Mesendoderm (in vitro differentiated cells): ENCODE data around the gene EPHA5.
A peak's percentile ranks its signal among the peaks of the same experiment; 100 is the strongest.

Experiments used
- DNase-seq: peaks from one replicate; pipeline ENCODE4 v3.0.0; 2013
- H2AK5ac ChIP-seq: 2 replicates; pipeline ENCODE4 v1.6.1; 2013; ENCODE audit warnings: low read length, inconsistent platforms
- H2BK120ac ChIP-seq: 2 replicates; pipeline ENCODE4 v1.6.1; 2013; ENCODE audit warnings: low read depth, mild to moderate bottlenecking, low read length, moderate library complexity, mixed read lengths
- H2BK15ac ChIP-seq: replicated peaks from 2 replicates; pipeline ENCODE4 v1.6.1; 2013; ENCODE audit warnings: low read depth, mild to moderate bottlenecking, moderate library complexity
- H2BK5ac ChIP-seq: 2 replicates; pipeline ENCODE4 v1.6.1; 2013; ENCODE audit warnings: low read length, inconsistent platforms
- H3K18ac ChIP-seq: 2 replicates; pipeline ENCODE4 v1.6.1; 2013; ENCODE audit warnings: mild to moderate bottlenecking, low read length, mixed read lengths
- H3K23ac ChIP-seq: one replicate; pipeline ENCODE4 v1.6.1; 2013; ENCODE audit warnings: low read length
- H3K27ac ChIP-seq: 2 replicates; pipeline ENCODE4 v1.5.1; 2013; ENCODE audit warnings: low read depth, mild to moderate bottlenecking, inconsistent platforms, low read length, moderate library complexity
- H3K27me3 ChIP-seq: 2 replicates; pipeline ENCODE4 v1.6.1; 2013; ENCODE audit warnings: low read length, control low read depth, mild to moderate bottlenecking, inconsistent platforms; ENCODE audit not compliant: insufficient read depth, poor library complexity
- H3K36me3 ChIP-seq: 2 replicates; pipeline ENCODE4 v1.6.1; 2013; ENCODE audit warnings: low read length, inconsistent platforms; ENCODE audit not compliant: control insufficient read depth, insufficient read depth
- H3K4ac ChIP-seq: one replicate; pipeline ENCODE4 v1.6.1; 2013; ENCODE audit warnings: low read depth, mild to moderate bottlenecking, low read length, moderate library complexity
- H3K4me1 ChIP-seq: 2 replicates; pipeline ENCODE4 v1.6.1; 2013; ENCODE audit warnings: low read depth, low read length, inconsistent platforms; ENCODE audit not compliant: control insufficient read depth
- H3K4me2 ChIP-seq: 2 replicates; pipeline ENCODE4 v1.6.1; 2013; ENCODE audit warnings: low read length
- H3K4me3 ChIP-seq: 2 replicates; pipeline ENCODE4 v1.5.1; 2013; ENCODE audit warnings: mild to moderate bottlenecking, low read length
- H3K56ac ChIP-seq: one replicate; pipeline ENCODE4 v1.6.1; 2013; ENCODE audit warnings: low read length
- H3K79me1 ChIP-seq: 2 replicates; pipeline ENCODE4 v1.6.1; 2013; ENCODE audit warnings: low read length, inconsistent platforms
- H3K79me2 ChIP-seq: 2 replicates; pipeline ENCODE4 v1.6.1; 2013; ENCODE audit warnings: mild to moderate bottlenecking, low read length; ENCODE audit not compliant: control insufficient read depth, insufficient read depth
- H3K9ac ChIP-seq: 2 replicates; pipeline ENCODE4 v1.6.1; 2013; ENCODE audit warnings: low read length, inconsistent platforms
- H4K5ac ChIP-seq: one replicate; pipeline ENCODE4 v1.6.1; 2013; ENCODE audit warnings: low read length
- H4K8ac ChIP-seq: one replicate; pipeline ENCODE4 v1.6.1; 2013; ENCODE audit warnings: low read depth, mild to moderate bottlenecking, control low read depth, low read length, moderate library complexity
- WGBS: extraction: QIAGEN DNeasy Blood & Tissue Kit; methylation state at CpG from one replicate; pipeline ENCODE4 v1.1.7; 2013; ENCODE audit warnings: low lambda C conversion rate, missing lambda C conversion rate; ENCODE audit not compliant: insufficient coverage; ENCODE audit errors: extremely low coverage; 5-methylcytosine and 5-hydroxymethylcytosine counted together

Gene EPHA5

GRCh38 chr4:65646136-65646535, 24.2 kb downstream of the EPHA5 start:
- no peaks in the 10 kb centered on the region for H3K4me1 ChIP-seq
- H3K36me3 ChIP-seq: no peaks in the 10 kb centered on the region
- no peak overlapping the region for H3K4me3 ChIP-seq
- no peak overlapping the region for H3K9ac ChIP-seq
- H3K27me3 ChIP-seq: no peaks in the 10 kb centered on the region
- H3K4me2 ChIP-seq: no peak overlapping the region
- DNase-seq: no peak
- no peaks in the 10 kb centered on the region for H3K79me1 ChIP-seq
- no peak overlapping the region for H2BK120ac ChIP-seq
- H2BK5ac ChIP-seq: no peak overlapping the region
- no peak overlapping the region for H3K23ac ChIP-seq
- H4K5ac ChIP-seq: no peak overlapping the region
- H2AK5ac ChIP-seq: no peak overlapping the region
- no peak overlapping the region for H3K27ac ChIP-seq
- no peak overlapping the region for H2BK15ac ChIP-seq
- no peaks in the 10 kb centered on the region for H3K79me2 ChIP-seq
- no peak overlapping the region for H3K4ac ChIP-seq
- no peak overlapping the region for H3K56ac ChIP-seq
- WGBS: no CpG with 5 or more reads among the region's 1 CpG
- H4K8ac ChIP-seq: no peak overlapping the region
- H3K18ac ChIP-seq: no peak overlapping the region

GRCh38 chr4:65645185-65645584, 25.1 kb downstream of the EPHA5 start:
- Histone ChIP-seq H3K4me3 (no peak overlapping the region), H3K79me1 (no peaks in the 10 kb centered on the region), H2BK120ac (no peak overlapping the region), H2BK15ac (no peak overlapping the region), H3K18ac (no peak overlapping the region), H4K5ac (no peak overlapping the region), H3K23ac (no peak overlapping the region), H2BK5ac (no peak overlapping the region), H3K4me2 (no peak overlapping the region), H3K27me3 (no peaks in the 10 kb centered on the region), H3K56ac (no peak overlapping the region), H3K4ac (no peak overlapping the region), H3K4me1 (no peaks in the 10 kb centered on the region), H2AK5ac (no peak overlapping the region), H3K79me2 (no peaks in the 10 kb centered on the region), H3K27ac (no peak overlapping the region), H4K8ac (no peak overlapping the region), H3K9ac (no peak overlapping the region), H3K36me3 (no peaks in the 10 kb centered on the region)
- peak; percentile 10 for DNase-seq
- WGBS: no CpG with 5 or more reads among the region's 1 CpG

GRCh38 chr4:65635051-65635821, 35.1 kb downstream of the EPHA5 start:
- Histone ChIP-seq H3K4me3 (no peak overlapping the region), H2BK15ac (no peak overlapping the region), H3K79me1 (no peaks in the 10 kb centered on the region), H3K27me3 (no peaks in the 10 kb centered on the region), H4K5ac (no peak overlapping the region), H3K18ac (no peak overlapping the region), H3K4me1 (no peaks in the 10 kb centered on the region), H3K27ac (no peak overlapping the region), H3K79me2 (no peaks in the 10 kb centered on the region), H4K8ac (no peak overlapping the region), H3K23ac (no peak overlapping the region), H3K36me3 (no peaks in the 10 kb centered on the region), H3K56ac (no peak overlapping the region), H3K4ac (no peak overlapping the region), H2BK5ac (no peak overlapping the region), H3K9ac (no peak overlapping the region), H2BK120ac (no peak overlapping the region), H2AK5ac (no peak overlapping the region), H3K4me2 (no peak overlapping the region)
- WGBS: no CpG with 5 or more reads among the region's 3 CpGs
- peak; percentile 25 for DNase-seq

GRCh38 chr4:65624651-65625050, 45.6 kb downstream of the EPHA5 start:
- H3K36me3 ChIP-seq: no peaks in the 10 kb centered on the region
- H4K5ac ChIP-seq: no peak overlapping the region
- H2BK120ac ChIP-seq: no peak overlapping the region
- H4K8ac ChIP-seq: no peak overlapping the region
- H2AK5ac ChIP-seq: no peak overlapping the region
- H3K9ac ChIP-seq: no peak overlapping the region
- H3K79me2 ChIP-seq: no peaks in the 10 kb centered on the region
- H3K4ac ChIP-seq: no peak overlapping the region
- no peak overlapping the region for H3K27ac ChIP-seq
- no peak overlapping the region for H3K4me3 ChIP-seq
- no peak overlapping the region for H3K56ac ChIP-seq
- no peak for DNase-seq
- no peak overlapping the region for H3K18ac ChIP-seq
- no peaks in the 10 kb centered on the region for H3K27me3 ChIP-seq
- H2BK5ac ChIP-seq: no peak overlapping the region
- no peak overlapping the region for H3K4me2 ChIP-seq
- H3K4me1 ChIP-seq: no peaks in the 10 kb centered on the region
- no peaks in the 10 kb centered on the region for H3K79me1 ChIP-seq
- H3K23ac ChIP-seq: no peak overlapping the region
- no peak overlapping the region for H2BK15ac ChIP-seq

GRCh38 chr4:65623506-65623905, 46.8 kb downstream of the EPHA5 start:
- H3K9ac ChIP-seq: no peak overlapping the region
- H3K56ac ChIP-seq: no peak overlapping the region
- H3K18ac ChIP-seq: no peak overlapping the region
- H2AK5ac ChIP-seq: no peak overlapping the region
- no peak overlapping the region for H4K5ac ChIP-seq
- no peak overlapping the region for H4K8ac ChIP-seq
- no peaks in the 10 kb centered on the region for H3K27me3 ChIP-seq
- no peak overlapping the region for H3K27ac ChIP-seq
- no peak overlapping the region for H3K4ac ChIP-seq
- no peaks in the 10 kb centered on the region for H3K4me1 ChIP-seq
- no peaks in the 10 kb centered on the region for H3K79me2 ChIP-seq
- no peak overlapping the region for H3K4me3 ChIP-seq
- no peak overlapping the region for H3K23ac ChIP-seq
- H2BK5ac ChIP-seq: no peak overlapping the region
- H3K4me2 ChIP-seq: no peak overlapping the region
- no peak for DNase-seq
- WGBS: no CpG with 5 or more reads among the region's 1 CpG
- no peak overlapping the region for H2BK120ac ChIP-seq
- H3K36me3 ChIP-seq: no peaks in the 10 kb centered on the region
- no peak overlapping the region for H2BK15ac ChIP-seq
- no peaks in the 10 kb centered on the region for H3K79me1 ChIP-seq

- Histone ChIP-seq H2AK5ac (no peak overlapping the region), H2BK5ac (no peak overlapping the region), H3K23ac (no peak overlapping the region), H3K18ac (no peak overlapping the region), H3K27me3 (no peaks in the 10 kb centered on the region), H3K4me3 (no peak overlapping the region), H3K9ac (no peak overlapping the region), H4K8ac (no peak overlapping the region), H3K79me1 (no peaks in the 10 kb centered on the region), H3K27ac (no peak overlapping the region), H2BK15ac (no peak overlapping the region), H3K4me1 (no peaks in the 10 kb centered on the region), H3K79me2 (no peaks in the 10 kb centered on the region), H2BK120ac (no peak overlapping the region), H3K4me2 (no peak overlapping the region), H3K56ac (no peak overlapping the region), H4K5ac (no peak overlapping the region), H3K4ac (no peak overlapping the region), H3K36me3 (no peaks in the 10 kb centered on the region)
- no CpG with 5 or more reads among the region's 1 CpG for WGBS
- DNase-seq: no peak
Measured at GRCh38 chr4:65617416-65617815, 52.9 kb downstream of the EPHA5 start.
